Stimulated activated CD4-positive, alpha-beta T cell treated with anti-CD3 and anti-CD28 coated beads, Interleukin-15, amount 100 ng/mL, for 1 hour (primary cell): ENCODE results near the gene DNAH8.
"Not testable (repeated sequence)": the region's sequence is repeated elsewhere in the genome, so short reads cannot be mapped to it uniquely, and the experiment has no call there.

ENCODE experiments used
- DNase-seq, 2 donors: peaks; one replicate each; pipeline ENCODE4 v3.0.0-alpha.2; 2020; ENCODE audit warnings: low read depth in 1 of 2, low spot score in 1 of 2

Gene DNAH8

DNA sequence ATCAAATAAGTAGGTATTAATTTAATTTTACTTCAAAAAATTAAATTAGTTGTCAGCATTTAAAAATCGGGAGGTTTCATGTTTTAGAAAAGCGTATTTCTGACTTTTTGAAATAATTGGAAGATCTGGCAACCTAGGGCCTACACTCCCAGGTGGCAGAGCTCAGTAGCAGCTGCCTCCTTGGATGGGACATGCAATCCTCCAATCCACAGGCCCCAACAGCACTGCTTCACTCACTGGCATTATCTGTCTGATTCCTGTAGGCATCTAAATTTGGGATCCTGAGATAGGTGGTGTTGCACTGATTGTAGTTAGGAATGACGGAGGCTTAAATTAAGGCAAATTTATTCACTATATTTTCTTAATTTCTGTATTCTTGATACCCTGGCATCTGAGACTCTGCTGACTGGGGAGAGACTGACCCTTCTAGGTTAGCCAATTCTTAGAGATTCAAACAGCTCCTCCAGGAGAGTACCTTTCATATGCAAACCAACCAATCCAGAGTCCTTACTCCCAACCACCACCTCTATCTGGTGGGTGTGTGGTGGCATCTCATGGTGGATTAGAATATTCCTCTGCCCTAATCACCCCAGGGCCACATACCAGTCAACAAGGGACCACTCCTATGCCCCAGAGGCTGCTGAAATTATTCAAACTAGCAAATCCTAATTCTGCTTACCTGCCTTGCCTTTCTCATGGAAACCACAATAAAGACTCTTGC is 186.9 kb downstream of the DNAH8 start:
- no peak for DNase-seq

DNA sequence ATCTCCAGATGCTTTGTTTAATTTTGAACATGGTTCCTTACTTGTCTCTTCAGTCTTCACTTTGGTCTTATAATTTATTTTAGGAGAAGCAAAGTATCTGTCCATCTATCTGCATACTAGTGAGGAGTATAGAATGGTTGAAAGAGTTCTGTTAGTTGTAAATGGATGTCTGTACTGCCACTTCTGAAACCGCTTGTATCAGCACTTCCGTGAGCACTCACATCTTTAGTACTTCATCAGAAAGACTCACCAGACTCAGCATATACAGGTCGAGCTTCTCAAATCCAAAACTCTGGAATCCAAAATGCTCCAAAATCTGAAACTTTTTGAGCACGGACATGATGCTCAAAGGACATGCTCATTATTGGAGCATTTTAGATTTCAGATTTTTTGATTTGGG is 191.5 kb downstream of the DNAH8 start:
- DNase-seq, result no peak

DNA sequence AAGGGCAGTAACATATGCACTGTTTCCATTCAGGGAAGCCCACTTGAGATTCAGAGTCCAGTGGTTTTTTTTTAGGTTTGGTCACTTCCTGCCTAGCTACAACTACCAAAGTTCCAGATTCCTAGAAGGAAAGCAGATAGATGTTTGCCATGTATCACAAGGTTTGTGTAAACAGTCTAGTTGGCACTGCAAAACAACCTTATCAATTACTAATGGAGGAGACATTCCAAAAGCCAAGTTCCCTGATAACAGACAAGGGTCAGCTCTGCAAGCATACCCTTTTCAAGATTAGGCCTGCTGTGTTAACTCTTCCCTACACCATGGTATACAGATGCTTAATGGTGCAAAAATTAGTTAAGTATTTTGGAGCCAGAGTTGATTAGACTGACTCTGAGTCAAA is 192.2 kb downstream of the DNAH8 start:
- DNase-seq, result no peak

DNA sequence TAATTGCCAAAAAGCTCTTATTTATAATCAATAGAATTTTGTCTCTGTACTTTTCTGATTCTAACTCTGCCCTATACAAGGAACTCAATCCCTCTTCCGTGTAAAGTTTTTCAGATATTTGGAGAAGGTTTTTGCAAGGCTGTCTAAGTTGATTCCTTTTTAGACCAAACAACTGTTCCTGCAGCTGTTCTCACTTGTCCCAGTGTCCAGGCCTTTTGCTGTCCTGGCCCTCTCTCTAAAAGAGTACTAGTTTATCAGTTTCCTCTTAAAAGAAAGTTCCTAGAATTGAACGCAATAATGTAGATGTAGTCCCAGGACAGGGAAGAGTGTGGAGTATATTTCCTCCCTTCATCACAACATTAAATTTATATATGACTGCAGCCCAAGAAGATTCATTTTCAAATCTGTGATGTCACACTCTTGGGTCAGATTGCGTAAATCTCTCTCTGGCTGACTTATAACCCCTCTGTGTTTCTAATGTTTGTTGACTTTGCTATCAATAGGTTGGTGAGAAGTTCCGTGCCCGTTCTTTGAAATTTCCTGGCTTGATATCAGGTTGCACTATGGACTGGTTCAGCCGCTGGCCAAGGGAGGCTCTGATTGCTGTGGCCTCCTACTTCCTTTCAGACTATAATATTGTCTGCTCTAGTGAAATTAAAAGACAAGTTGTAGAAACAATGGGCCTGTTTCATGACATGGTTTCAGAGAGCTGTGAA is 194.1 kb downstream of the DNAH8 start:
- DNase-seq, result no peak

DNA sequence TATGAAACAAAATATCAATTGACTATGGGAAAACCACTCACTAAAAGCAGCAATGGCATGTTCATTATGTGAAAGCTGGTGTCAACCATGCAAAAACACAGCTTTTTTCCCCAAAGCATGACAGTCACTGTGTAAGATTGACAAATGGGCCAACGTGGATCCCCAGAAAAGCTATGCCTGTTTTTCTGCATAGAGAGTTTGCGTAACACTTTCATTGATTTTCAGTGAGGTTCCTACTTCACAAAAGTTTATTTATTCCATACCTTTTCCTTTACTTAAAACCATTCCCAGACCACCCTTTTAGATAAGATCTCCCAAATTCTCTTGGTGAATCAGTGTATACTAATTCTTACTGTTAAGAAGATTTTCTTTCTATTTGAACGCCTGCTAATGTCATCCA is 195.1 kb downstream of the DNAH8 start:
- DNase-seq, result no peak

DNA sequence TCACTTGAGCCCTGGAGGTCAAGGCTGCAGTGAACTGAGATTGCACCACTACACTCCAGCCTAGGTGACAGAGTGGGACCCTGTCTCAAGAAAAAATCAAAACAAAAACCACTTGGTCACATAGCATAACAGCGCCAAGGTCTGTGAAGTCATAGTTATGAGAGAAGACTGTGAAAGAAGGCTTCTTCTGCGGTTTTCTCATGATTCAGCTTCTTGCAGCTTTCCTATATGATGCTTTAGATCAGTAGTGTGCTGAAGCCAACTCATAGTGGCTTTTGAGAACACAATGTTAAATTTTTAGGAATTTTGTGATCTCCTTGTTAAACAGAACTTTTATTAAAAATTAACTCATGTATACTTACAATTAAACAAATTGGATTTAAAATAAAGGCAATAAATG is 197.3 kb downstream of the DNAH8 start:
- no peak for DNase-seq

DNA sequence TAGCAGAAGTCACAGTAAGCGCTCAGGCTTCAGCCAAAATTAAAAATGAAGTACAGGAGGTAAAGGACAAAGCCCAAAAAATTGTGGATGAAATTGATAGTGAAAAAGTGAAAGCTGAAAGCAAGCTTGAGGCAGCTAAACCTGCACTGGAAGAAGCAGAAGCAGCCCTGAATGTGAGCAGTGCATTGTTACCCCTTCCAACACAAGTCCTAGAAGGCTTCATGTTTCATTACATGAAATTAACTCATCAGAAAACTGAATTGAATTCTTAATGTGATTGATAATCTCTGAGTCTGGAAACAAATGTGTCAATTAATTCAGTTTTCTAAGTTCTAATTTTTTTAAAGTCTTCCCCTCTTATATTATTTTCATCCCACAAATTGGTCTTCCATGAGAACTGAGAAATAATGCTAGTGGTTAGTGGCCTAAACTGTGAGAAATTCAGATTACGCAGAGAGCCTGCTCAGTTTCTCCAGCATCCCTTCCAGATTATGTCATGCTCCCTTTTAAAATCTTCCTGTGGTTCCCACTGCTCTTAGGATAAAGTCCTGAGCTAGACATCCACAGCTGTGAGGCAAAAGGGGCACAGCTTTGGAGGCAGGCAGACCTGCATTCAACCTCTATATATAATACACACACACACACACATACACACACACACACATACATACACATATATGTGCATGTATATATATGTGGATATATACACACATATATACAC is 200.3 kb downstream of the DNAH8 start:
- no peak for DNase-seq

DNA sequence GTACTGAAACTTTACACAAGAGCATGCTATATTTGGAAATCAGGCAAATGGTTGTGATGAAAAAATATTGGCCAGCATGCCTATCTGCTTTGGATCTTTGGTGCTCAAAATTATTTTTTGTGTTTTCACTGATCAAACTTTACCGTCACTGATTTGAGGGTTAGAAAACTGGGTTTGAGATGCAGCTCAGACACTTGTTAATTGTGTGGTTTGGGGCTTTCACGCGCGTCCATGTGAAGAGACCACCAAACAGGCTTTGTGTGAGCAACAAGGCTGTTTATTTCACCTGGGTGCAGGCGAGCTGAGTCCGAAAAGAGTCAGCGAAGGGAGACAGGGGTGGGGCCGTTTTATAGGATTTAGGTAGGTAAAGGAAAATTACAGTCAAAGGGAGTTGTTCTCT is 206.4 kb downstream of the DNAH8 start:
- DNase-seq, result not testable (repeated sequence)

DNA sequence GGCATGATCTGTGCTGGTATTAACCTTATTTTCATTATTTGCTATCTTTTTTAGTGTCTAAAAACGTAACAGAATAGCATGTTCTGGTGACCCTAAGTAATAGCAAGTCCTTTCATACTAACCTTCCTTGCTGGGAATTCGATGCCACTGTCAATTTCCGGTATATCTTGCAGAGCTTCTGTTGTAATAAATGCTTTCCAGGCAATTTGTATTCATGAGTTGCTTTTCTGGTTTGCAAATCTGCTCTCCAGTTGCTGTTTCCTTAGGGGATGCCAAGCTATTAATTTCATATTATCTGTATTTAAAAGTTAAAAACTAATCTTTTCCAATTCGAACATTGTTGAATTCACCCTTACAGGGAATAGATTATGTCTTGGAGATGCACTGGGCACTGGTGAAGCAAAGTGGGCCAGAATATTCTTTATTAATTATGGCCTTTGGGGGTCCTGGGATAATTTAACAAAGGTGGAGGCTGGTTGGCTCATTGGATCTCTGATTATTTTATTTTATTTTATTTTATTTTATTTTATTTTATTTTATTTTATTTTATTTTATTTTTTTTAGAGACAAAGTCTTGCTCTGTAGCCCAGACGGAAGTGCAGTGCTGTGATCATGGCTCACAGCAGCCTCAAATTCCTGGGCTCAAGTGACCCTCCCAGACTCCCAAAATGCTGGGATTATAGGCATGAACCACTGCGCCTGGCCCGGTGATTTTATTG is 209.8 kb downstream of the DNAH8 start:
- no peak for DNase-seq

DNA sequence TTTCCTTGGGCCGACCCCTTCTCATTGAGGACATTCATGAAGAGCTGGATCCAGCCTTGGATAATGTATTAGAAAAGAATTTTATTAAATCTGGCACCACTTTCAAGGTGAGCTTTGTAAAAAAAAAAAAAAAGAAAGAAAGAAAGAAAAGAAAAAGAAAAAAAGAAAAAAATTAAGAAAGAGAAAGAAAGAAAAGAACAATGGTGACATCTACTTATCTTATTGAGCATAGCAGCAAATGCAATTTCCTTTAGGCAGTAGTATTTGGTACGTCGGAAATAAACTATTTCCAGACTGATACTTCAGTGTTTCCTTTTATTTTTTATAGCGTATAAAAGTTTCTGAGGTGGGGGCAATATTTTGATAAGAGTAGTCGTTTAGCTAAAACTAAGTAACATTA is 214.4 kb downstream of the DNAH8 start:
- DNase-seq, result no peak

DNA sequence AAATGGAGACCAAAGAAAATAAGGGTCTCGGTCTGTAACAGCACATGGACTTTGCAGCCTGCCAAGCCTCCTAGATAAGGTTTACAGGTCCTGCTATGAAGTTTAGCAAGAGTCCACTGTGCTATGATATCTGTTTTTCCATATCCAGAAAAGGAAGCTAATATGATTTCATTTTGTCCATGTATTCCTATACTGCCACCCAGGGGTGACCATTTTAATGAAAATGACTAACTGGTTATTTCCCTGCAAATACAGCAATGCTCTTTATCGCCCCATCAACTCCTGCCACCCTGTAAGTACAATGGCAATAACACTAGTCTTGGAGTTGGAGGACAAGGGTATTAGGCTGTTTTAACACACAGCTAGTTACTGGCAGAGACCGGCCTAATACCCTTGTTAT is 218.3 kb downstream of the DNAH8 start:
- DNase-seq, result no peak

DNA sequence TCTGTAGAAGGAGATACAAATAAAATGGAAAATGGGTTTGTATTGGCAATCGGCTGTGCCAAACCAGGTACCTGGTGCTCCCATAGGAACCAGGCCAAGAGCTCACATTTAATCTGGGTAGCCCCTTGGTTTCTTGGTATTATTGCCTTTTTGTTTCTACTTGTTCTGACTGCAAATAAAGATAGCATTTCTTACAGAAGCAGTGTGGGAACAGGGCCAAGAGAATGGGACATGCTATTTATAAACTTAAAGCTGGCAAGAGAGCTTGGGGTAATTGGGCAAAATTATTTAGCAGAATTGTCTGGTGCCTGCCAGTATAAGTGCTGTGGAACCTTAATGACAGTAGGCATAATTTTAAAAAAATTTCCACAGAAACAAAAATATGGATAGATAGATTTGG is 219.9 kb downstream of the DNAH8 start:
- no peak for DNase-seq

DNA sequence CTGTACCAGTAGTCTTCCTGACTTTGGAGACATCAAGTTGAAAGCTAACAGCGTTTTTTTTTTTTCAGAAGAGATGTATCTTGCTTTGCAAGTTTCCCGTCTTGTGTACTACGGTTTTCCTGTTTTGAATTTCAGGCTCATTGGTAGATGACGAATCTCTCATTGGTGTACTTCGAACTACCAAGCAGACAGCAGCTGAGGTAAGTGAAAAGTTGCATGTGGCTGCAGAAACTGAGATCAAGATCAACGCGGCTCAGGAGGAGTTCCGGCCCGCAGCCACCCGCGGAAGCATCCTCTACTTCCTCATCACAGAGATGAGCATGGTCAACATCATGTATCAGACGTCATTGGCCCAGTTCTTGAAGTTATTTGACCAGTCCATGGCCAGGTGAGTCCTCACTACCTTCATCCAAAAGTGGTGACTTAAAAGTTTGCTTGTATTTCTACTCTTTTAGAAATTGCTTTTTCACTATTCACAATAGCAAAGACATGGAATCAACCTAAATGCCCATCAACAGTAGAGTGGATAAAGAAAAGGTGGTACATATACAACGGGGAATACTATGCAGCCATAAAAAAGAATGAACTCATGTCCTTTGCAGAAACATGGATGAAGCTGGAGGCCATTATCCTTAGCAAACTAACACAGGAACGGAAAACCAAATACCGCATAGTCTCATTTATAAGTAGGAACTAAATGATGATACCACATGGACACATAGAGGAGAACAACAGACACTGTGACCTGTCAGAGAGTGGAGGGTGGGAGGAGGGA is 222.9 kb downstream of the DNAH8 start:
- DNase-seq, result no peak

DNA sequence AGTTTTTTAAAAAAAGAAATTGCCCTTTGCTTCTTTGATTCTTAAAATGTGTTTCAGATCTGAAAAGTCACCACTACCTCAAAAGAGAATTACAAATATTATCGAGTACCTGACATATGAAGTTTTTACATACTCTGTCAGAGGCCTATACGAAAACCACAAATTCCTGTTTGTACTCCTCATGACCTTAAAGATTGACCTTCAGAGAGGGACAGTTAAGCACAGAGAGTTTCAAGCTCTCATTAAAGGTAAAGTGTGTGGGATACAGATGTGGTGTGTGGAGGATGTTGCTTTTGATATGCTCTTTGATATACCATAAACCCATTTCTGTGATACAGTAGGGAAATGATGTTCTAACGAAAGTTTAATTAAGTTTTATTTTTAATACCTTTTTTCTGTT is 223.6 kb downstream of the DNAH8 start:
- DNase-seq, result no peak

DNA sequence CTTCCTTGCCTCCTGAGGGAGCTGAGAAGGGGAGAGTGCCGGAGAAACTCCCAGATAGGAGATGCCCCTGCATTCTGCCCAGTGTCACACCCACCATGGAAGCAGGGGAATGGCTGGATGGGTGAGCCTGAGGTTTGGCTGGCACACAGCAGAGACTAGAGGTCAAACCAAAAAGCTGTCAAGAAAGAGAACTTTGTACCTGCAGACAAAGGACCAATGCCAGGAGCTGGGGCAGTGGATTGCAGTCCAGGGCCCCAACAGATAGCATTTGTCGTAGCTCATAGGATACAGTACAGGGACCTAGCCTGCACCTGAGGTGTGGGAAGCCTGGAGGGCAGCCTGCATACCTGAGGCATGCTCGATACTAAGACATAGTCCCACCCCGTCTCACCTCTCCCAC is 227.3 kb downstream of the DNAH8 start:
- no peak for DNase-seq

DNA sequence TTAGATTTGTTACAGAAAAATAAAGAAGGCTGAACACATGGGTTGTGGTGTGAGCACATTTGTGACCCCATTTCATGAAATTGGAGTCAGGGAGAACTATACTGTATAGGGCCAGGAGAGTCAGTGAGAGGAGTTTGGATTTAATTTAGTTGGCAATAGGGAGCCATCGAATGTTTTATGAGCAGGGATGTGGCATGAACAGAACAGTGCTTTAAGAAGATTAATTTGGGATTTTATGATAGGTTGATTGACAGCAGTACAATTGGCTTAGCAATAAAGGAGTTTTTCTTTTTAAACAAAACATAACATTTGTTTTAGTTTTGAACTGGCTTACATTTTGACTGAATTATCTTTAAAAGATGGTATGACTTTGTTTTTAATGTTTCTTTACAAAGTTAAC is 227.9 kb downstream of the DNAH8 start:
- no peak for DNase-seq

DNA sequence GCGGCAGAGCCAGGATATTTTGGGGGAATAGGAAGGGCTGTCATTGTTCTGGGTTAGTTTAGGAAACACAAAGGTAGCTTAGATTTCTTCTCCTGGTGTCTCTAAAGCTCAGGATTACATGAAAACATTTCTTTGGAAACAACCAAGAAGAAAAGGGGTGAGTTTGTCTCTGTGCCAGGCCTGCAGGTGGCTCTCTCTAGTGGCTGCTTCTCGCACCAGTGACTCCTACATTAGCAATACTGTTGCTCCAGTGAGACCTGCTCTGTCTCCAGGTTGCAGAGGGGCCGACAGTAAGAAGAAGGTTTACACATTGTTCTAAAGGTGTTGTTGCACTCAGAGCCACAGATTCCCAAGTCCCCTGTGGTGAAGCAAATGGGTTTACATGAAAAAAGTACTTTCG is 228.9 kb downstream of the DNAH8 start:
- DNase-seq, result no peak

DNA sequence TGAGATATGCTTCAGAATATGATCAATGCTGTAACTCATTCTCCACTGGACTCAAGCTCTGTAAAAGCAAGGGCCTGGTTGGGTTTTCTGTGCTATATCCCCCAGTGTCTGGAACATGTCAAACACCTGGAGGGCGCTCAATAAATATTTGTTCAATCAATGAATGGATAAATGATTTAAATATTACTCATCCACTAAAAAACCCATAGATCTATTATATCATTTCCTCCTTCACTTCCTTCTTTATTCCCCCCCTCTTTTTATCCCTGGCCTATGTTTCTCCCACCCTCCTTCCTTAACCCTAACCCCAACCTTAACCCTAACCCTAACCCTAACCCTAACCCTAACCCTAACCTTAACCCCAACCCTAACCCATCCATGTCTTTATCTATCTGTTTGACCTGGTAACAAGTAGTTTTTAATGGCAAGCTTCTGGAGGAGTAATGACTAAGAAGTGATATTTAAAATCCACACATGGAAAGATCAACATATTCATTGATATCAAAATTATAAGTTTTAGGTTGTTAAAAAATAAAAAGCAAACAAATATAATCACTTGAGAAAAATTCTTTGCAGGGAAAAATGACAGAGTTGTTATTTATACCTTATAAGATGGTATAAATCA is 229.7 kb downstream of the DNAH8 start:
- DNase-seq, result no peak

DNA sequence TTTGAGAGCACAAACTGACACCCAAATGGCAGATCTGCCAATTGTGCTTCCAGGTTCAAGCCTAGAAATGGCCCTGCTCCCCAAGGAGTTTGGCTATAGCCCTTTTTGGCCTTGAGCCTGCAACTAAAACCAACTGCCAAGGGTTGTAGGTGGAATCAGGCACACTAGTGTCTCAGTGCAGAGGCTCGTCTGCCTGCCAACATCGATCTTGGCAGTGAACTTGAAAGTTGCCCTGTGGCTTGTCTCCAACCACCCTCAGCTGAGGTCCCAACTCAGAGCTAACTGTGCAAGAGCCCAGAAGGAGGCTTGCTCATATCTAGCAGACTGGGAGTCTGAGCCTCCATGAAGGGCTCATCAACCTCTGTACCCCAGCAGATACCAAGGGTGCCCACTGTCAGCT is 240.8 kb downstream of the DNAH8 start:
- DNase-seq, result no peak

DNA sequence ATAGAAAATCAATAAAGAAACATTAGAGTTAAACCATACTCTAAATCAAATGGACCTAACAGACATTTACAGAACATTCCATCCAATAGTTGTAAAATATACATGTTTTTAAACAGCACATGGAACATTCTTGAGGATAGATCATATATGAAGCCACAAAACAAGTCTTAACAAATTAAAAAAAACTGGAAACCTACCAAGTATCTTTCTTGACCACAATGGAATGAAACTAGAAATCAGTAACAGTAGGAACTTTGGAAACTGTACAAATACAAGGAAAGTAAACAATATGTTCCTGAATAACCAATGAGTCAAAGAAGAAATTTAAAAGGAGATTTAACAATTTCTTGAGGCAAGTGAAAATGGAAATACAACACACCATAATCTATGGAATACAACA is 242.3 kb downstream of the DNAH8 start:
- no peak for DNase-seq

DNA sequence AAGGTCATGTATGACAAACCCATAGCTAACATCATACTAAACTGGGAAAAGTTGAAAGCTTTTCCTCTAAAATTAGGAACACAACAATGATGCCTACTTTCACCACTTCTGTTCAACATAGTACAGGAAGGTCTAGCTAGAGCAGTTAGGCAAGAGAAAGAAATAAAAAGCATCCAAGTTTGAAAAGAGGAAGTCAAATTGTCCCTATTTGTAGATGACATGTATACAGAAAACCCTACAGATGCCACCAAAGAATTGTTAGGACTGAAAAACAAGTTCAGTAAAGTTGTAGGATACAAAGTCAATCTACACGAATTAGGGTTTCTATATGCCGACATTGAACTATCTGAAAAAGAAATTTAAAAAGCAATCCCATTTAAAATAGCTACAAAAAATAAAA is 244.0 kb downstream of the DNAH8 start:
- no peak for DNase-seq
